HepG2 (cell line): ENCODE results near the gene MCFD2.

Experiments used
- ETV5 ChIP-seq: IDR thresholded peaks from 2 replicates; pipeline ENCODE4 v1.6.1; 2018; ENCODE audit warnings: missing biosample characterization, missing genetic modification reagents, inconsistent platforms, borderline replicate concordance
- NFYB ChIP-seq: sonication (generic); formaldehyde crosslinking; IDR thresholded peaks from 2 replicates; pipeline ENCODE4 v1.4.0; 2020; ENCODE audit warnings: missing genetic modification reagents
- SKI ChIP-seq: fragments of 450-650 bp; IDR thresholded peaks from one replicate; pipeline ENCODE4 v1.6.1; 2018; ENCODE audit warnings: mild to moderate bottlenecking; ENCODE audit not compliant: partially characterized antibody
- ZNF232 ChIP-seq: sonication (generic); formaldehyde crosslinking; IDR thresholded peaks from 2 replicates; pipeline ENCODE4 v1.4.0; 2020; ENCODE audit warnings: missing genetic modification reagents, borderline replicate concordance

DNA sequence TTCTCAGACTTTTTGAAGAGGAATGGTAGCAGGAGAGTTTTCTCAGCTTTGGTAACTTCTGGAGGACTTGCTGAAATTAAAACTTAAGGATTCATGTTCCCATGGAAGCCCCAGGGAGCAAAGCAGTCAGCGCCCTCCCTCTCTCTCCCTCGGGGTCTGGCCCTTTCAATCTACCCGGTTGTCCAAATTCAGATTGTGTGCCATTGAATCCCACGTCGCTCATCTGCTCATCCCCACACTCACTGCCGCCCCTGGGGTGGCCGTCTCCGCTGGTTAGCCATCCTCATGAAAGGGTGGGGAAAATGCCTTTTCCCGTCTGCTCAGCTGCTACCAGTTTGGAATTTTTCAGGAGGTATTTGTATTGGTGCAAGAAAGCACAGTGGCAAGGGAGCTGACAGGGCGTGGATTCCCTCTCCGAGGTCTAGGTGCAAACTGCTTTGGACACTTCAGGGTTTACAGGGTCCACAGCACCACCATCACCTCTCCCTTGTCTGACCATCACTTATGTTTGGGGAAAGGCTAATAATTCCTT, 27.1 kb downstream of the MCFD2 start:
- TF ChIP-seq ZNF232 (CRISPR knock-in tag), result no peak
- TF ChIP-seq NFYB (CRISPR knock-in tag), result no peak
- TF ChIP-seq ETV5, result no peak
- no peak for TF ChIP-seq SKI
